GM12873 (cell line): ENCODE results near the gene NDUFB10.

ENCODE experiments used
- TF ChIP-seq, protein P1 (sequence below): IDR thresholded peaks from 2 replicates; pipeline ENCODE4 v1.5.1; 2012; ENCODE audit warnings: low read depth, mild to moderate bottlenecking, moderate library complexity, low read length, control low read depth; ENCODE audit not compliant: insufficient read depth; ENCODE audit errors: missing control alignments

NDUFB10 gene

DNA sequence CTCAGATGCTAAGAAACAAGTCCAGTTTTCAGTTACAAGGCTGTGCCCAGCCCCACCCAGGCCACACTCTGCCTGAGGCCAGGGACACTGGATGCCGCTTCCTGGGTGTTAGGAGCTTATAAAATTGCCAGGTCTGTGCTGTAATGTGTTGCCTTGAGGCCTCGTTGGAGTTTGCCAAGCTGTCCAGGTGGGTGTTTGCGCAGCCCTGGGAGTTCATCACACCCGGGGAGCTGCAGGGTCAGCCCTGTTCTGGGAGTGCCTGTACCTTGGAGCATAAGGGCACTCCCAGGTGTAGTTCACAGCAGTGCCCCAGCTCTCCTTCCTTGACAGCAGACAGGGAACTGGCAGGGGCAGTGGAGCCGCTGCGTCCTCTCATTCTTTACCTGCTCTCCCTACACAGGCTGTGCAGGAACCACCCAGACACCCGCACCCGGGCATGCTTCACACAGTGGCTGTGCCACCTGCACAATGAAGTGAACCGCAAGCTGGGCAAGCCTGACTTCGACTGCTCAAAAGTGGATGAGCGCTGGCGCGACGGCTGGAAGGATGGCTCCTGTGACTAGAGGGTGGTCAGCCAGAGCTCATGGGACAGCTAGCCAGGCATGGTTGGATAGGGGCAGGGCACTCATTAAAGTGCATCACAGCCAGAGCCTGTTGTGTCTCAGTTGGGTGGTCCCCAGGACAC is 26.3 kb downstream of the NDUFB10 start:
- TF ChIP-seq, protein P1, sequence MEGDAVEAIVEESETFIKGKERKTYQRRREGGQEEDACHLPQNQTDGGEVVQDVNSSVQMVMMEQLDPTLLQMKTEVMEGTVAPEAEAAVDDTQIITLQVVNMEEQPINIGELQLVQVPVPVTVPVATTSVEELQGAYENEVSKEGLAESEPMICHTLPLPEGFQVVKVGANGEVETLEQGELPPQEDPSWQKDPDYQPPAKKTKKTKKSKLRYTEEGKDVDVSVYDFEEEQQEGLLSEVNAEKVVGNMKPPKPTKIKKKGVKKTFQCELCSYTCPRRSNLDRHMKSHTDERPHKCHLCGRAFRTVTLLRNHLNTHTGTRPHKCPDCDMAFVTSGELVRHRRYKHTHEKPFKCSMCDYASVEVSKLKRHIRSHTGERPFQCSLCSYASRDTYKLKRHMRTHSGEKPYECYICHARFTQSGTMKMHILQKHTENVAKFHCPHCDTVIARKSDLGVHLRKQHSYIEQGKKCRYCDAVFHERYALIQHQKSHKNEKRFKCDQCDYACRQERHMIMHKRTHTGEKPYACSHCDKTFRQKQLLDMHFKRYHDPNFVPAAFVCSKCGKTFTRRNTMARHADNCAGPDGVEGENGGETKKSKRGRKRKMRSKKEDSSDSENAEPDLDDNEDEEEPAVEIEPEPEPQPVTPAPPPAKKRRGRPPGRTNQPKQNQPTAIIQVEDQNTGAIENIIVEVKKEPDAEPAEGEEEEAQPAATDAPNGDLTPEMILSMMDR, result no peak

DNA sequence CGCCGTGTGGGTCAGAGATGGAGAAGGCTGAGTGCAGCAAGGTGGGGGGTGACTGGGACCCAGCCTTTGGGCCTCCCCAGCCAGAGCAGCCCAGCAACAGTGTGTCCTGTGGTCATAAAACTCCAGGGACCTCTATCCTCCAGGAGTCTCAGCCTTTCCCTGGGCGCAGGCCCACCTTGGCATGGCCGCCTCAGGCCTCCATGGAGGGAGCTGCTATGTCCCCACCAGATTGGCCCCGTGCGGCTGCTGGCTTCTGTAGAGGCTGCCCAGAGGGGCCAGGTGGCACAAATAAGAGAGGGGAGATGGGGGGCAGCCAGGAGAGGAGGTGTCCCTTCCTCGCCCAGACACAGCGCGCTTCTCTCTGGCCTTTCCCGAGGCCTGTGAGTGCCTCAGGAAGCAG is 27.9 kb downstream of the NDUFB10 start:
- TF ChIP-seq, protein P1, result no peak

DNA sequence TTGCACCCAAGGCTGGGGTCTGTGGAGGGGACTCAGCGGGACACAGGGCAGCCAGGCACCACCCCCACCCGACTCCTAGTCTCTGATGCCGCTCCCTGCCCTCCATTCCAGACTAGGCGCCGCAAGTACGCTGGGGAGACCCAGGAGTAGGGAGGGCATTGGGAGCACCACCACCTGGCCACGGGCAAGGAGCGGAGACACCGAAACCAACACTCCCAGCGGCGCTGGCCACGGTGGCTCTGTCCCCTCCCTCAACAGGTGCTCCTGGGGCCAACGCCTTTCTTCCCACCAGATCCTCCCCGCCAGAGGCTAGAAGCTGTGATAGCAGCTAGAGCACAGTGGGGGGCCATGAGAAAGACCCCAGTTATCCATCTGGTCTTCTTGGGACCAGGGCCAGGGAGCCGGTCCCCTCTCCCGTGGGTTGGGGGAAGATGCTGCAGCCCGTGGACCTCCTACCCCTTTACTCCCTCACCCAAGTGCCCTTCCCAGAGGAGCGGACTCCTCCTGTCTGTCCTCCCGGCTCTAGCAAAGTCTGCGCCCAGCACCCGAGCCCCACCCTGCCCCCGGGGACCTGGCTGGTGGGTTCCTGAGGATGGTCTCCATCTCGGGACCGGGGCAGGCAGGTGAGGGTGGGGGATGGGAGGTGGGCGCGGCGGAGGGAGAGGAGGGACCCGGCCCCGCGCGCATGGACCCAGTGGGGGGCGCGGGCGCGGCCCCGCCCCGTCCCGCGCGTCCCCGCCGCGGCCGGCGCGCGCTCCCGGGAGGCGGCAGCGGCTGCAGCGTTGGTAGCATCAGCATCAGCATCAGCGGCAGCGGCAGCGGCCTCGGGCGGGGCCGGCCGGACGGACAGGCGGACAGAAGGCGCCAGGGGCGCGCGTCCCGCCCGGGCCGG is 30.1 kb downstream of the NDUFB10 start, which contains the start of gene SYNGR3:
Gene SYNGR3, plus strand, starts transcription at position 762 of the 892 bp plus-strand sequence. CDS start 133 bp downstream, outside the sequence.
- TF ChIP-seq, protein P1, result no peak

DNA sequence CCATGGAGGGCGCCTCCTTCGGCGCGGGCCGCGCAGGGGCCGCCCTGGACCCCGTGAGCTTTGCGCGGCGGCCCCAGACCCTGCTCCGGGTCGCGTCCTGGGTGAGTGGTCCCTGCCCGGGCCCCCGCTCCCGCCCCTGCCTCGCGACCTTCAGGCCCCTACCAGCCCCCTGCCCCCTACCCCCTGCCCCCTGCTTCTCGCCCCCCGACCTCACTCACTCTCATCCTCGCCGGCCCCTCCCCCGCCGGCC is 30.7 kb downstream of the NDUFB10 start:
- TF ChIP-seq, protein P1, result no peak

DNA sequence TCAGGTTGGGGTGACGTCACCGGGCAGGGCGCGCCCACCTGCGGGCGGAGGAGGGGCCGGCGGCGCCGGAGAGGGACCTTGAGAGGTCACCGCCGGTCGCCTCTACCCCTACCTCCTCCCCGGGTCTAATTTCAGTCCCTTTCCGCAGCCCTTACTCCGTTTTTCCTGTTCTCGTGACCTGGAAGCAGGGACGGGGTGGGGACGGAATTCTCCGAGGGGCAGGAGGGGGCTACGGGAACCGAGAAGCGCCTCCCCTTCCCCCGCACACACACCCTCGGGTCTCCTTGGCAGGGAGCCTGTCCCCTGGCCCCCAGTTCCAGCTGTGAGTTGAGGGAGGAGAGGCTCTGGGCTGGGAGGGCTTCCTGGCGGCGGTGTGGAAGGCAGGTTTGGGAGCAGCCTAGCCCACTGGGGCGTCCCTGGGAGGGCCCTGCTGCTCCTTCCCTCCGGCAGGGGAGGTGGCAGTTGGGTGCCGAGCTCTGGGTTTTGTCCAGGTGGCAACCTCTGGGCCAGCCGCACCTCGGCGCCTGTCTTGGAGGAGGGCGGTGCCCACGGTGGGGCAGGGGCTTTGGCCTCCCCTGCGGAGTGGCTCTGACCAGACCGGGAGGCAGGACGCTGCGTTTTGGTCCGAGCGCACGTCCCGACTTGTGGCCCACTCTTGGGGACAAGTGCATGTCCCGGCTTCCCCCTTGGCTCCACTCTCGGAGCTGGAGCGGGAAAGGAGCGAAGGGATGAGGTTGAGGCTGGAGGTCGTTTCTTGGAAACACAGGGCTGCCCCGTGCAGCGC is 31.2 kb downstream of the NDUFB10 start:
- TF ChIP-seq, protein P1, result no peak

DNA sequence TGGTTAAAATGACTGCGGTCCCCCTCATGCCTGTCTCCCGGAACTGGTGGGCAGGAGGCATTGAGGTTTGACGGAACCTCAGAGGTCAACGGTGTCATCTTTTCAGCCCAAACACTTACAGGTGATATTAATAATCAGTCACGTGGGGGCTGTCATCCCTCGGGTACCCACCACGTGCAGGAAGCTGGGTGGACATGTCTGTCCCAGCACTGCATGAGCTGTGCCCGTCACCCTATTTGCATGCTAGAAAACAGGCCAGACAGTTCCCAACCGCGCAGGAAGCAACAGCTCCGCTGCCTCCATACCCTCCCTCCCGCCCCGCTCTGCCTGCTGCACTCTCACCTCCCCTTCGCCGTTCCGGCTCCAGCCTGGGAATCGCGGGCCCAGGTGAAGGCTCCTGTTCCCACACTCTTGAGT is 31.8 kb downstream of the NDUFB10 start:
- TF ChIP-seq, protein P1, result no peak

DNA sequence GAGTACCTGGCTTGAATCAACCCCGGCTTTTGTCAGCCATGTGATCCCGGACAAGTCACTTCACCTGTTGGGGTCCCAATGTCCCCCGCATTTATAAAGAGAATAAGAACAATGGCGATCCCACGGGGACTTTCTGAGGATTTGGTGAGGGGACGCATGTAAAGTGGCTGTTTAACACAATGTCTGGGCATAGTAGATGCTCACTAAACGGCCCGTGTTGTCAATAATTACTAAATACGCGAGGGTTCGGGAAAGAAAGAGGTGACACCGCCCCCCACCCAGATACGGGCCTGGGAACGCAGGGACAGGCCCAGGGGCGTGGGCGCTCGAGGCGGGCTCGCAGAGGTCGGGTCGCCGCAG is 32.2 kb downstream of the NDUFB10 start:
- TF ChIP-seq, protein P1, result no peak
